Glutamatergic neuron (in vitro differentiated cells): ENCODE measurements around the gene HIVEP3. TPM values are rescaled to one million over a fixed set of nuclear protein-coding genes. Genes with fewer than 3 reads are reported as not detected.
A peak's percentile ranks its signal among the peaks of the same experiment; 100 is the strongest.

Experiments used
- DNase-seq: peaks from one replicate; pipeline ENCODE4 v3.0.0; 2022
- H3K27ac Mint-ChIP-seq: one replicate; pipeline ENCODE4 v1.8.0; 2020; ENCODE audit warnings: mild to moderate bottlenecking, mixed read lengths, inconsistent platforms; ENCODE audit not compliant: unreplicated experiment
- H3K27me3 Mint-ChIP-seq: one replicate; pipeline ENCODE4 v1.8.0; 2020; ENCODE audit warnings: mild to moderate bottlenecking, moderate library complexity, mixed read lengths, inconsistent platforms; ENCODE audit not compliant: unreplicated experiment
- H3K36me3 Mint-ChIP-seq: one replicate; pipeline ENCODE4 v1.8.0; 2020; ENCODE audit warnings: mild to moderate bottlenecking, mixed read lengths, inconsistent platforms; ENCODE audit not compliant: unreplicated experiment
- H3K4me1 Mint-ChIP-seq: one replicate; pipeline ENCODE4 v1.8.0; 2020; ENCODE audit warnings: mild to moderate bottlenecking, low read depth, mixed read lengths, inconsistent platforms; ENCODE audit not compliant: unreplicated experiment
- H3K4me3 Mint-ChIP-seq: one replicate; pipeline ENCODE4 v1.8.0; 2020; ENCODE audit warnings: mild to moderate bottlenecking, mixed read lengths, inconsistent platforms; ENCODE audit not compliant: unreplicated experiment
- H3K9me3 Mint-ChIP-seq: one replicate; pipeline ENCODE4 v1.8.0; 2020; ENCODE audit warnings: mild to moderate bottlenecking, moderate library complexity, mixed read lengths, inconsistent platforms; ENCODE audit not compliant: unreplicated experiment
- total RNA-seq: library from RNA; stranded (reverse); fragmentation: NEBNext Ultra II Directional; extraction: Animal tissue kit (Norgen Biotek cat#: 25700); gene quantifications from one replicate; pipeline ENCODE4 v1.2.1, GENCODE V29; 2021; ENCODE audit not compliant: unreplicated experiment
- TF ChIP-seq, protein P1 (sequence below): fragments of 200-600 bp; sonication (generic); IDR thresholded peaks from one replicate; pipeline ENCODE4 v1.5.0; 2021; ENCODE audit not compliant: partially characterized antibody, unreplicated experiment

Gene HIVEP3
- total RNA-seq, 1 donor from 2014 or later, result 15.1 TPM

GRCh38 chr1:41487126-41488039 is 431.3 kb downstream of the HIVEP3 start:
- TF ChIP-seq, protein P1, sequence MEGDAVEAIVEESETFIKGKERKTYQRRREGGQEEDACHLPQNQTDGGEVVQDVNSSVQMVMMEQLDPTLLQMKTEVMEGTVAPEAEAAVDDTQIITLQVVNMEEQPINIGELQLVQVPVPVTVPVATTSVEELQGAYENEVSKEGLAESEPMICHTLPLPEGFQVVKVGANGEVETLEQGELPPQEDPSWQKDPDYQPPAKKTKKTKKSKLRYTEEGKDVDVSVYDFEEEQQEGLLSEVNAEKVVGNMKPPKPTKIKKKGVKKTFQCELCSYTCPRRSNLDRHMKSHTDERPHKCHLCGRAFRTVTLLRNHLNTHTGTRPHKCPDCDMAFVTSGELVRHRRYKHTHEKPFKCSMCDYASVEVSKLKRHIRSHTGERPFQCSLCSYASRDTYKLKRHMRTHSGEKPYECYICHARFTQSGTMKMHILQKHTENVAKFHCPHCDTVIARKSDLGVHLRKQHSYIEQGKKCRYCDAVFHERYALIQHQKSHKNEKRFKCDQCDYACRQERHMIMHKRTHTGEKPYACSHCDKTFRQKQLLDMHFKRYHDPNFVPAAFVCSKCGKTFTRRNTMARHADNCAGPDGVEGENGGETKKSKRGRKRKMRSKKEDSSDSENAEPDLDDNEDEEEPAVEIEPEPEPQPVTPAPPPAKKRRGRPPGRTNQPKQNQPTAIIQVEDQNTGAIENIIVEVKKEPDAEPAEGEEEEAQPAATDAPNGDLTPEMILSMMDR, result no peak
- Mint-ChIP-seq H3K27me3 (peaks cover 15% of the 10 kb centered on the region), H3K36me3 (no peaks in the 10 kb centered on the region), H3K27ac (no peak overlapping the region), H3K9me3 (peaks cover 8% of the 10 kb centered on the region), H3K4me3 (no peak overlapping the region), H3K4me1 (peaks cover 18% of the 10 kb centered on the region)
- no peak for DNase-seq

GRCh38 chr1:41486371-41487125 is 432.2 kb downstream of the HIVEP3 start:
- Mint-ChIP-seq H3K4me3 (peak overlapping the region; percentile 43), H3K4me1 (peaks cover 18% of the 10 kb centered on the region), H3K9me3 (peaks cover 6% of the 10 kb centered on the region), H3K36me3 (no peaks in the 10 kb centered on the region), H3K27ac (peak overlapping the region; percentile 29), H3K27me3 (peaks cover 15% of the 10 kb centered on the region)
- TF ChIP-seq, protein P1, result no peak
- no peak for DNase-seq

- H3K4me3 Mint-ChIP-seq, result no peak overlapping the region
- H3K27me3 Mint-ChIP-seq, result peaks cover 15% of the 10 kb centered on the region
- H3K9me3 Mint-ChIP-seq, result peaks cover 6% of the 10 kb centered on the region
- no peaks in the 10 kb centered on the region for H3K36me3 Mint-ChIP-seq
- TF ChIP-seq, protein P1, result no peak
- no peak for DNase-seq
- peaks cover 18% of the 10 kb centered on the region for H3K4me1 Mint-ChIP-seq
- peak overlapping the region; percentile 29 for H3K27ac Mint-ChIP-seq
Observed at GRCh38 chr1:41486053-41486370, 432.7 kb downstream of the HIVEP3 start.

DNA sequence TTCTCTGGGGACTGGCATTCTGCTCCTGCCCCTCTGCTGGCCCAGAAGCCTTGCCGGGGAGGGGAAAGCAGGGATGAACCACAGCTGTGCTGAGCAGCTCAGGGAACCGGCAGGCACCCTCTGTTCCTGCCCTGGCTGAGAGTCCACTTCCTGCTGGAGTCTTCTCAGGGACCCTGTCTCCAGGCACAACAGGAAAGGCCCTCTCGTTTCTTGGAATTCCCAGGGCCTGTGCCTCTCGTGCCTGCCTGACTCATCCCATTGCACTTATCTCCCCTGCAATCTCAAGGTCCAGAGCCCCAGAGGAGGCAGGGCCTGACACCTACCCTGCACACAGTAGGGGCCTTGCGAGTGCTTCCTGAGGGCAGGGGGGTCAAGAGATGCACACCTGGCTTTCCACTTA is 433.1 kb downstream of the HIVEP3 start:
- Mint-ChIP-seq H3K27me3 (peaks cover 15% of the 10 kb centered on the region), H3K36me3 (no peaks in the 10 kb centered on the region), H3K4me3 (no peak overlapping the region), H3K9me3 (peaks cover 6% of the 10 kb centered on the region), H3K27ac (no peak overlapping the region), H3K4me1 (peaks cover 18% of the 10 kb centered on the region)
- TF ChIP-seq, protein P1, result no peak
- no peak for DNase-seq
